B cell (primary cell): ENCODE measurements around the gene UBAC2. TPM values are rescaled to one million over a fixed set of nuclear protein-coding genes. Genes with fewer than 3 reads are reported as not detected.
A peak's percentile ranks its signal among the peaks of the same experiment; 100 is the strongest.

Source experiments
- ATAC-seq: fragments of 200-7000 bp; cut with Tn5 transposase; one replicate; pipeline ENCODE4 v1.10.0; 2021; ENCODE audit warnings: low read depth, mild to moderate bottlenecking, moderate number of reproducible peaks, moderate library complexity
- CTCF ChIA-PET: fragments of 350-600 bp; sonication (Branson Sonifier 250); formaldehyde crosslinking; loops from one replicate; lab custom pipeline; 2021; ENCODE audit warnings: antibody characterized with exemption, inconsistent platforms; lab: Charles Lee
- POLR2A ChIA-PET: fragments of 350-600 bp; sonication (Branson Sonifier 250); formaldehyde crosslinking; loops from one replicate; lab custom pipeline; 2021; ENCODE audit warnings: antibody characterized with exemption; lab: Charles Lee
- DNase-seq: peaks from one replicate; pipeline ENCODE4 v3.0.0; 2013
- H2AFZ ChIP-seq: 2 replicates; pipeline ENCODE4 v1.6.1; 2012; ENCODE audit warnings: mild to moderate bottlenecking, low read depth, low read length; ENCODE audit not compliant: insufficient read depth, poor library complexity, severe bottlenecking
- H3K27ac ChIP-seq, 2 donors: 1 replicate in 1 of 2; 2 replicates in 1 of 2; pipeline ENCODE4 v1.5.1; 2012 to 2013; ENCODE audit warnings: low read length in 2 of 2, mild to moderate bottlenecking in 2 of 2, moderate library complexity in 1 of 2
- H3K27me3 ChIP-seq, 4 experiments: fragments of 200-600 bp in 1 of 4; sonication (generic) in 1 of 4; replicated peaks in 1 of 4; 1 replicate in 2 of 4; 2 replicates in 2 of 4; pipeline versions ENCODE4 v1.6.1 to v1.7.0; 2013 to 2016; ENCODE audit warnings: low read length in 3 of 4, mild to moderate bottlenecking in 2 of 4, mixed read lengths in 1 of 4, moderate library complexity in 1 of 4; ENCODE audit not compliant: insufficient read depth in 4 of 4, control insufficient read depth in 3 of 4; ENCODE audit errors: control extremely low read depth in 1 of 4
- H3K36me3 ChIP-seq, 2 experiments: replicated peaks in 1 of 2; 1 replicate in 1 of 2; 2 replicates in 1 of 2; pipeline versions ENCODE4 v1.6.1 to v1.7.1; 2013; ENCODE audit warnings: low read length in 1 of 2; ENCODE audit not compliant: insufficient read depth in 2 of 2, control insufficient read depth in 1 of 2; ENCODE audit errors: control extremely low read depth in 1 of 2, extremely low read depth in 1 of 2
- H3K4me1 ChIP-seq, 2 donors: fragments of 200-600 bp in 1 of 2; sonication (generic) in 1 of 2; 1 replicate in 1 of 2; 2 replicates in 1 of 2; pipeline versions ENCODE4 v1.5.1 to v1.6.1; 2013 to 2017; ENCODE audit warnings: low read length in 2 of 2; ENCODE audit not compliant: control insufficient read depth in 2 of 2, insufficient read depth in 2 of 2
- H3K4me2 ChIP-seq: replicated peaks from 2 replicates; pipeline ENCODE3; 2012; ENCODE audit warnings: mild to moderate bottlenecking, low read depth, low read length; ENCODE audit not compliant: poor library complexity, severe bottlenecking
- H3K4me3 ChIP-seq, 5 experiments: fragments of 200-600 bp in 1 of 5; sonication (generic) in 1 of 5; 1 replicate in 3 of 5; 2 replicates in 2 of 5; pipeline versions ENCODE4 v1.5.1 to v1.7.0; 2011 to 2016; ENCODE audit warnings: low read length in 4 of 5, mild to moderate bottlenecking in 4 of 5, low read depth in 2 of 5, control low read depth in 1 of 5, moderate library complexity in 1 of 5; ENCODE audit not compliant: insufficient read depth in 1 of 5; ENCODE audit errors: control extremely low read depth in 1 of 5, extremely low read depth in 1 of 5
- H3K79me2 ChIP-seq: fragments of 200-600 bp; sonication (generic); one replicate; pipeline ENCODE4 v1.6.0; 2016; ENCODE audit warnings: low read length; ENCODE audit not compliant: control insufficient read depth, insufficient read depth
- H3K9ac ChIP-seq: fragments of 200-600 bp; sonication (generic); 2 replicates; pipeline ENCODE4 v1.6.1; 2017; ENCODE audit warnings: mild to moderate bottlenecking, low read length, moderate library complexity
- H3K9me3 ChIP-seq, 3 donors: one replicate each; pipeline versions ENCODE4 v1.6.1 to v1.7.1; 2013; ENCODE audit warnings: low read length in 2 of 3; ENCODE audit not compliant: control insufficient read depth in 2 of 3, insufficient read depth in 1 of 3; ENCODE audit errors: control extremely low read depth in 1 of 3
- H4K20me1 ChIP-seq: 2 replicates; pipeline ENCODE4 v1.6.0; 2012; ENCODE audit warnings: mild to moderate bottlenecking, low read length; ENCODE audit not compliant: insufficient read depth, control insufficient read depth, poor library complexity, severe bottlenecking
- H3K27ac Mint-ChIP-seq: one replicate; pipeline ENCODE4 v1.8.0; 2021; ENCODE audit warnings: mixed read lengths
- H3K27me3 Mint-ChIP-seq: one replicate; pipeline ENCODE4 v1.8.0; 2021; ENCODE audit warnings: mixed read lengths
- H3K4me1 Mint-ChIP-seq: one replicate; pipeline ENCODE4 v1.8.0; 2021; ENCODE audit warnings: mixed read lengths
- H3K4me3 Mint-ChIP-seq: one replicate; pipeline ENCODE4 v1.8.0; 2021; ENCODE audit warnings: mixed read lengths
- H3K9me3 Mint-ChIP-seq: one replicate; pipeline ENCODE4 v1.8.0; 2022; ENCODE audit warnings: mixed read lengths; ENCODE audit not compliant: insufficient read depth
- CTCF ChIP-seq: fragments of 200-600 bp; IDR thresholded peaks from one replicate; pipeline ENCODE4 v1.8.0; 2022; ENCODE audit warnings: antibody characterized with exemption, mild to moderate bottlenecking
- EZH2 ChIP-seq: IDR thresholded peaks from 2 replicates; pipeline ENCODE4 v1.6.1; 2012; ENCODE audit warnings: borderline replicate concordance, low read depth, mild to moderate bottlenecking, moderate library complexity, low read length; ENCODE audit not compliant: insufficient read depth, poor library complexity, severe bottlenecking
- WGBS: methylation state at CpG from one replicate; pipeline ENCODE4 v1.1.5; 2013; ENCODE audit warnings: missing lambda C conversion rate; ENCODE audit not compliant: insufficient coverage; 5-methylcytosine and 5-hydroxymethylcytosine counted together
- intact Hi-C: fragments of 100-400 bp; cut with micrococcal nuclease; formaldehyde crosslinking; loops from one replicate; pipeline ENCODE4 v1.10.0; 2022
- polyA plus RNA-seq: library from polyadenylated mRNA; depleted of rRNA; stranded (reverse); fragments of >200 nt; gene quantifications from 2 replicates; pipeline ENCODE4 v1.2.3, GENCODE V29; 2012
- total RNA-seq, 2 donors: library from RNA; stranded (reverse); fragments of 120-200 nt in 1 of 2; gene quantifications; 1 replicate in 1 of 2; 2 replicates in 1 of 2; pipeline versions ENCODE4 v1.2.3 to v1.2.4, GENCODE V29; 2013 to 2022

Gene UBAC2
- total and polyA plus RNA-seq, 2 donors (not counting 1 experiment from before 2014, with no cell fraction given) = 56.3 to 60.8 TPM

GRCh38 chr13:99225078-99225477, 24.4 kb downstream of the UBAC2 start:
- intact Hi-C loops = no loop called here
- H3K4me1 ChIP-seq = peaks cover 79 to 92% of the 10 kb centered on the region in 2 donors
- DNase-seq (peak; percentile 46), ATAC-seq (no peak)
- Mint-ChIP-seq H3K4me1 (peaks cover 87% of the 10 kb centered on the region), H3K27me3 (no peaks in the 10 kb centered on the region), H3K9me3 (no peaks in the 10 kb centered on the region), H3K27ac (no peak overlapping the region), H3K4me3 (no peak overlapping the region)
- H3K4me3 ChIP-seq = no peak overlapping the region
- peaks cover 1 to 10% of the 10 kb centered on the region in 2 experiments for H3K36me3 ChIP-seq
- H3K9ac ChIP-seq = no peak overlapping the region
- no CpG with 5 or more reads among the region's 4 CpGs for WGBS
- peak overlapping the region; percentile 55 for H3K4me2 ChIP-seq
- no peak overlapping the region for H2AFZ ChIP-seq
- no peaks in the 10 kb centered on the region for H3K27me3 ChIP-seq
- no peak for TF ChIP-seq EZH2
- peaks cover 61% of the 10 kb centered on the region for H4K20me1 ChIP-seq
- H3K9me3 ChIP-seq = no peaks in the 10 kb centered on the region
- ChIA-PET CTCF (no interaction called here), POLR2A (interaction anchor here (1.3 kb wide), 1 partner anchor 10 kb away, joined by 3 read pairs; no protein-coding TSS in a partner anchor)
- no peak overlapping the region for H3K27ac ChIP-seq
- peaks cover 96% of the 10 kb centered on the region for H3K79me2 ChIP-seq

DNA sequence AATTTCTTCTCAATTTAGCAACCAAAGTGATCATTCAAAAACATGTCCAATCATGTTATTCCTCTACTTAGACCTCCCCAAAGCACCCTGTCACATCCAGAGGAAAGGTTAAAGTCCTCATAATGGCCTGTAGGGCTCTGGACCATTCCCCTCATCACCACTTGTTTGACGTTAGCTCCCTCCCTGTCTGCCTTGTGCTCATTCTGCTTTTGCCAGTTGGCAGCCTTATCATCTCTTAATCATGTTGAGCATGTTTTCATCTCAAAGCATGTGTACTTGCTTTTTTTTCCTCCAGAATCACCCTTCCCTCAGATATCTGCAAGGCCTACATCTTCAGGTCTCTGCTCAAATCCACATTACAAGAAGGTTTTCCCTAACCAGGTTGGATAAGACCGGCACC, 25.9 kb downstream of the UBAC2 start:
- H4K20me1 ChIP-seq = peaks cover 54% of the 10 kb centered on the region
- 100% methylated on average over 2 of the region's 2 CpGs for WGBS
- no peak overlapping the region for H2AFZ ChIP-seq
- H3K27me3 ChIP-seq = no peaks in the 10 kb centered on the region
- no peak overlapping the region for H3K27ac ChIP-seq
- TF ChIP-seq CTCF = no peak
- no peak for TF ChIP-seq EZH2
- H3K27me3 Mint-ChIP-seq = no peaks in the 10 kb centered on the region
- H3K4me1 ChIP-seq = peaks cover 84 to 93% of the 10 kb centered on the region in 2 donors
- no peak overlapping the region for H3K4me3 ChIP-seq
- no peak overlapping the region for H3K27ac Mint-ChIP-seq
- no peaks in the 10 kb centered on the region for H3K9me3 ChIP-seq
- peaks cover 85% of the 10 kb centered on the region for H3K4me1 Mint-ChIP-seq
- ChIA-PET CTCF (interaction anchor here (0.7 to 0.8 kb wide), 2 partner anchors 43 to 301 kb away, joined by 3 read pairs; no protein-coding TSS in a partner anchor), POLR2A (interaction anchor here (0.7 to 1.3 kb wide), 2 partner anchors 11 to 23 kb away, joined by 3 read pairs; no protein-coding TSS in a partner anchor)
- peak overlapping the region; percentile 1 for H3K4me3 Mint-ChIP-seq
- peaks cover 1 to 10% of the 10 kb centered on the region in 2 experiments for H3K36me3 ChIP-seq
- H3K9me3 Mint-ChIP-seq = no peaks in the 10 kb centered on the region
- DNase-seq = no peak
- intact Hi-C loops = no loop called here
- no peak overlapping the region for H3K9ac ChIP-seq
- H3K79me2 ChIP-seq = peaks cover 97% of the 10 kb centered on the region
- ATAC-seq = no peak
- no peak overlapping the region for H3K4me2 ChIP-seq
